GM12872 (cell line): ENCODE results near the gene UPF3A.

Experiments used
- TF ChIP-seq, protein P1 (sequence below): IDR thresholded peaks from 3 replicates; pipeline ENCODE4 v1.5.1; 2011; ENCODE audit warnings: low read depth, mild to moderate bottlenecking, low read length, moderate library complexity; ENCODE audit not compliant: insufficient read depth

The UPF3A gene

DNA sequence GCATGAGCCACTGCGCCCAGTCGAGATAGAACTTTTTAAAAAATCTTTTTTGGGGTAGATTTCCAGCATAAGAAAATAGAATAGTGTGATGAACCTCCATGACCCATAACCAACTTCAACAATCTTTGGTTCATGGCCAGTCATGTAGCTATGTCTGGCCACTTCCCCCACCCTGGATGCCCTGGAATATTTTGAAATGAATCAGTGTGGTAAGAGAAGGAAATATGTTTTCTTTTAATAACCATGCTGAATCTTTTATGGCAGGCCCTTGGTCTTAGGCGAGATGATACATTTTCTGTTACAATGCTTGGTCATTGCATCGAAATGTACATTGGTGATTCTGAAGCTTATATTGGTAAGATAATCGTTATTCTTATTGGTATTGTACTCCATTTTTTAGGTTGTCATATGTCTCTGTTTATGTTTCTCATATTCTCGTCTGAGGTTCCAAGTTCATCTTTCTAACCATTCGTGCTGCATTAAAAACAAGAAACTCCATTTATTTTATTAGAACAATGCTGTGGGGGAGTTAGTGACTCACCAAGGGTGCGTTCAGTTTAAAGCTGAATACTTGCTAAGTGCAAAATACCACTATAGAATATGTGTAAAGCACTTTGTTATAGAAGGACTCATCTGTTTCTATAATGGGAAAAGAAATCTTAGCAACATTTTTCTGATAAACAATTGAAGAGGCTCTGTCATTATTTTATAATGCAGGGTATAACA is 16.4 kb upstream of the UPF3A start:
- TF ChIP-seq, protein P1, sequence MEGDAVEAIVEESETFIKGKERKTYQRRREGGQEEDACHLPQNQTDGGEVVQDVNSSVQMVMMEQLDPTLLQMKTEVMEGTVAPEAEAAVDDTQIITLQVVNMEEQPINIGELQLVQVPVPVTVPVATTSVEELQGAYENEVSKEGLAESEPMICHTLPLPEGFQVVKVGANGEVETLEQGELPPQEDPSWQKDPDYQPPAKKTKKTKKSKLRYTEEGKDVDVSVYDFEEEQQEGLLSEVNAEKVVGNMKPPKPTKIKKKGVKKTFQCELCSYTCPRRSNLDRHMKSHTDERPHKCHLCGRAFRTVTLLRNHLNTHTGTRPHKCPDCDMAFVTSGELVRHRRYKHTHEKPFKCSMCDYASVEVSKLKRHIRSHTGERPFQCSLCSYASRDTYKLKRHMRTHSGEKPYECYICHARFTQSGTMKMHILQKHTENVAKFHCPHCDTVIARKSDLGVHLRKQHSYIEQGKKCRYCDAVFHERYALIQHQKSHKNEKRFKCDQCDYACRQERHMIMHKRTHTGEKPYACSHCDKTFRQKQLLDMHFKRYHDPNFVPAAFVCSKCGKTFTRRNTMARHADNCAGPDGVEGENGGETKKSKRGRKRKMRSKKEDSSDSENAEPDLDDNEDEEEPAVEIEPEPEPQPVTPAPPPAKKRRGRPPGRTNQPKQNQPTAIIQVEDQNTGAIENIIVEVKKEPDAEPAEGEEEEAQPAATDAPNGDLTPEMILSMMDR, result no peak

DNA sequence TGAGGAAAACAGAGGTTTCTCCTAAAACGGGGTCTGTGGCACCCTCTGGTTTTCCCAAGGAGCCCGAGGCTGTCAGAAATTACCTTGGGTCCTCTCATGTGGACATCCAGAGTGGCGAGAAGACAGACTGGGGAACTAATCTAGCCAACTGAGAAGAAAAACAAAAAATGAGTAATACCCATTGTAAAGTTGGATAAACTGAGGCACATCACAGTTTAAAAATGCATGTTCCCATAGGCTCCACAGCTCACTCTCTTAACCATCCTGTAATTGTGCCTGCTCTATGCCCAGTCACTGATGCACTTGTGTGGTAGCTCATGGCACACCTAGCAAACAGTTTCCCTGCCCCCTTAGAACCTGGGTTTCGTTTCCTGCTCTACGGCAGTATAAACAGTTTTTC is 15.2 kb upstream of the UPF3A start:
- TF ChIP-seq, protein P1, result no peak

DNA sequence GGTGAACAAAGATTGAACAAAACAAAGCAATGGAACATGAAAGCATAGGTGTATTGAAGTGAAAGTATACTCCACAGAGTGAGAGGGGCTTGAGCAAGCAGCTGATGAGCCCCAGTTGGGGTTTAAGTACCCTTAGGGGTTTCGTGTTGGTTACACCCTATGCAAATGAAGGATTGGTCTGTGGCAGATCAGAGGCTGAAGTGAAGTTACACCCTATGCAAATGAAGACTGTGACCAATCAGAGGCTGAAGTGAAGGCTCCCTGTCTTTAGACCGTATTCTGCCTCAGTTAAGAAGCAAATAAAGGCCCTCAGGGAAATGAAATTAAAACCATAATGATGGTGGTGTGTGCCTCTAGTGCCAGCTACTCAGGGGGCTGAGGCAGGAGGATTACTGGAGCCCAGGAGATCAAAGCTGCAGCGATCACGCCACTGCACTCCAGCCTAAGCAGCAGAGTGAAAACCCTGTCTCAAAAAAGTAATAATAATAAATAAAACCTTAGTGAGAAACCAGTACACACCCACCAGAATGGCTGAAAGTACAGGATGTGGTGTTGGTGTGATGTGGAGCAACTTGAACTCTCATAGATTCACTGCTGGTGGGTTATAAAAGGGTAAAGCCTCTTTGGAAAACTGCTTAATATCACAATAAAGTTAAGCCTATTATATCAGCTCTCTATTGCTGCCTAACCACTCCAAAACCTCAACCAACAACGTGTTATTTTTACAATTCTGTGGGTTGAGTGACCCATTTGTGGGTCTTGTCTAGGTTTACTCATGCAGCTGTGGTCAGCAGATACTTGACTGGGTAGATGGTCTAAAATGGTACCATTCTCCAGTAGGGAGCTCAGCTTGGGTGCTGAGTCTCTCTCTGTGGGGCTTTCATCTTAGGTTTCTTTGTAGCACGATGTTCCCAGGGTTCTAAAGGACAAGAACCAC is 12.8 kb upstream of the UPF3A start:
- TF ChIP-seq, protein P1, result no peak

DNA sequence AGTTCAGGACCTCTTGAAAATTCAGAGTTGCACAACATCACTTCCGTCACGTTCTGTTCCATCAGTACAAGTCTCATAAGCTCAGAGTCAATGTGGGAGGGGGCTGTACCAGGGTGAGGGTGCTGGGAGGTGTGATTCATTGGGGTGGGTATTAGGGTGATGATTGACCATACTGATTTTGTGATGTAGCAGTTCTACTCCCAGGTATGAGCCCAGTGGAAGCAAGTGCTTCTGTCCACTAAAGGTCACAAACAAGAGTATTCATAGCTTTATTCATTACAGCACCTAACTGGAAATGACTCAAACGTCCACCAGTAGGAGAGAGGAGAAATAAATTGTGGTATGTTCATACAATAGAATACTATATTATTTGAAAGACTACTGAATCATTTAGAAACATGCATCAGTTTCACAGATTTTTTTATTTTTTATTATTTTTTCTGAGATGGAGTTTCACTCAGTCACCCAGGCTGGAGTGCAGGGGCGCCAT is 12.1 kb upstream of the UPF3A start:
- TF ChIP-seq, protein P1, result no peak

DNA sequence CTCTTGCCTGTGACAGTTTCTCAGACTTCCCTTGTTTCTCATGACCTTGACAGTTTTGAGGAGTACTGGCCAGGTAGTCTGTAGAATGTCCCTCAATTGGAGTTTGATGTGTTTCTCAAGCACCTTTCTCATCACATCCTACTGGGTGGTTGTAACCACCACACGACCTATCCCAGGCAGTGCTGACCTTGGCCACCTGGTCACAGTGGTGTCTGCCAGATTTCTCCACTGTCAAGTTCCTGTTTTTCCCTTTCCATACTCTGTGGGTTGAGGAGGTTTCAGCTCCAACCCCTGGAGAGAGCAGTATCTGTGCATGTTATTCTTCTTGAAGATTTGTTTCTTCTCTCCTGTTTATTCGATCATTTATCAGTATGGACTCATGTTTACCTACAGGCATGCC is 8.4 kb upstream of the UPF3A start:
- TF ChIP-seq, protein P1, result no peak

DNA sequence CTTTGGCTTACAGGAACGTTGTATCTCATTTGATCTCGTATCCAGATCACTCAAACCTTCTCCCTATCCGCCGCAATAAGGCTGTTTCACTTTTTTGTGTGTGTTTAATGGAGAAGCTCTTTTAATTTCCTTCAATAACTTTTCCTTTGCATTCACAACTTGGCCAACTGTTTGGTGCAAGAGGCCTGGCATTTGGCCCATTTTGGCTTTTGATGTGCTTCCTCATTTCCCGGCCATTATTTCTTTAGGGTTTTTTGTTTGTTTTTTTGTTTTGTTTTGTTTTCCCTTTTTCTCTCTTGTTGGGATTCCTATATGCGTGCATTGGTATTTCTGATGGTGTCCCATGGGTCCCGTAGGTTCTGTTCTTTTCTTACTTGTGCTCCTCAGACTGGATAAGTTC is 6.1 kb upstream of the UPF3A start:
- TF ChIP-seq, protein P1, result no peak

DNA sequence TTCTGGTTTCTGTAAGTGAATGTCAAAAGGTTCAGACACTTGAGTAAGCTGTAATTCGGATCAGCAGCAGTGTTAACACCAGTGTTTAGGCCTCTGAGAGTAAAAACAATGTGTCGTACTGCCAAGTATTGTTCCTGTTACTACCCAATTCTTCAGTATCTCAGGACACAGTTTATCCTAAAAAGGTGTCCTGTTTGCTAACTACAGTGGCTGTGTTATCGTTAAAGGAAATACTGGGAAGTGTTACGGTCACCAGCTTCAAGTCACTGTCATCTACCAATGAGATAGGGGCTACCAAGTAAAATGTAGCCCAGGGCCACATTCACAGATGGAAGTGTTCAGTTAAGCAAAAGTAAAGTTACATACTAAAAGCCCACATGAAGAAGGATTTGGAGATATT is 2.3 kb upstream of the UPF3A start:
- TF ChIP-seq, protein P1, result no peak
